Endometrium (tissue), 2 donors: ENCODE measurements around the gene BMPR1A.

Source experiments
- FAIRE-seq: peaks from 2 replicates; lab custom pipeline; 2012; peaks lifted over from hg19 to GRCh38; lab: Jason Lieb, UNC
- donor health status: control.
- donor health status: control.

The BMPR1A gene

GRCh38 chr10:86765548-86765947, 9.1 kb downstream of the BMPR1A start:
- FAIRE-seq = no peak

- FAIRE-seq = no peak
Measured at GRCh38 chr10:86768412-86769062, 12.1 kb downstream of the BMPR1A start.

- no peak for FAIRE-seq
Measured at GRCh38 chr10:86769991-86770390, 13.6 kb downstream of the BMPR1A start.

- no peak for FAIRE-seq
Measured at GRCh38 chr10:86770412-86770960, 14.1 kb downstream of the BMPR1A start.

GRCh38 chr10:86773498-86773897, 17.1 kb downstream of the BMPR1A start:
- FAIRE-seq = peak; percentile 87

GRCh38 chr10:86775056-86775869, 18.8 kb downstream of the BMPR1A start:
- peak; percentile 57 for FAIRE-seq

- no peak for FAIRE-seq
Measured at GRCh38 chr10:86775870-86776180, 19.4 kb downstream of the BMPR1A start.

- FAIRE-seq = no peak
Measured at GRCh38 chr10:86779220-86780017, 23.0 kb downstream of the BMPR1A start.

GRCh38 chr10:86782701-86783418, 26.4 kb downstream of the BMPR1A start:
- FAIRE-seq = no peak

GRCh38 chr10:86785037-86785436, 28.6 kb downstream of the BMPR1A start:
- peak; percentile 55 for FAIRE-seq

GRCh38 chr10:86785968-86786367, 29.5 kb downstream of the BMPR1A start:
- no peak for FAIRE-seq

- FAIRE-seq = no peak
Measured at GRCh38 chr10:86786368-86786767, 29.9 kb downstream of the BMPR1A start.

GRCh38 chr10:86790394-86790793, 34.0 kb downstream of the BMPR1A start:
- no peak for FAIRE-seq

- no peak for FAIRE-seq
Measured at GRCh38 chr10:86792461-86793167, 36.2 kb downstream of the BMPR1A start.

GRCh38 chr10:86793696-86794095, 37.3 kb downstream of the BMPR1A start:
- FAIRE-seq = no peak

- peak; percentile 53 for FAIRE-seq
Measured at GRCh38 chr10:86795353-86795752, 38.9 kb downstream of the BMPR1A start.

- no peak for FAIRE-seq
Measured at GRCh38 chr10:86798025-86798424, 41.6 kb downstream of the BMPR1A start.

- FAIRE-seq = peak; percentile 84
Measured at GRCh38 chr10:86798611-86799010, 42.2 kb downstream of the BMPR1A start.

- no peak for FAIRE-seq
Measured at GRCh38 chr10:86799188-86799845, 42.9 kb downstream of the BMPR1A start.

- FAIRE-seq = no peak
Measured at GRCh38 chr10:86801995-86802394, 45.6 kb downstream of the BMPR1A start.
